Endometrial microvascular endothelial cells (primary cell): ENCODE measurements around the gene COX7A2L. TPM values are rescaled to one million over a fixed set of nuclear protein-coding genes. Genes with fewer than 3 reads are reported as not detected.
"Not testable (repeated sequence)": the region's sequence is repeated elsewhere in the genome, so short reads cannot be mapped to it uniquely, and the experiment has no call there.

Source experiments
- in situ Hi-C: cut with HindIII; loops from 2 replicates; pipeline ENCODE4 v1.10.0; 2017; ENCODE audit warnings: low sequenced_read_pairs, low pct_unique_long_range_greater_than_20kb; ENCODE audit errors: inconsistent ontology term
- total RNA-seq: library from RNA; depleted of rRNA; stranded (reverse); fragments of >200 nt; gene quantifications from one replicate; pipeline ENCODE4 v1.2.3, GENCODE V29; 2015; ENCODE audit errors: inconsistent ontology term

Gene COX7A2L
- total RNA-seq, 1 donor from 2014 or later = 194 TPM

- in situ Hi-C loops = no loop called here
Observed at GRCh38 chr2:42342061-42342794, 18.8 kb downstream of the COX7A2L start.

GRCh38 chr2:42340938-42341636, 19.9 kb downstream of the COX7A2L start:
- in situ Hi-C loops = no loop called here

GRCh38 chr2:42340045-42340937, 20.7 kb downstream of the COX7A2L start:
- in situ Hi-C loops = no loop called here

- in situ Hi-C loops = no loop called here
Observed at GRCh38 chr2:42339191-42339912, 21.7 kb downstream of the COX7A2L start.

DNA sequence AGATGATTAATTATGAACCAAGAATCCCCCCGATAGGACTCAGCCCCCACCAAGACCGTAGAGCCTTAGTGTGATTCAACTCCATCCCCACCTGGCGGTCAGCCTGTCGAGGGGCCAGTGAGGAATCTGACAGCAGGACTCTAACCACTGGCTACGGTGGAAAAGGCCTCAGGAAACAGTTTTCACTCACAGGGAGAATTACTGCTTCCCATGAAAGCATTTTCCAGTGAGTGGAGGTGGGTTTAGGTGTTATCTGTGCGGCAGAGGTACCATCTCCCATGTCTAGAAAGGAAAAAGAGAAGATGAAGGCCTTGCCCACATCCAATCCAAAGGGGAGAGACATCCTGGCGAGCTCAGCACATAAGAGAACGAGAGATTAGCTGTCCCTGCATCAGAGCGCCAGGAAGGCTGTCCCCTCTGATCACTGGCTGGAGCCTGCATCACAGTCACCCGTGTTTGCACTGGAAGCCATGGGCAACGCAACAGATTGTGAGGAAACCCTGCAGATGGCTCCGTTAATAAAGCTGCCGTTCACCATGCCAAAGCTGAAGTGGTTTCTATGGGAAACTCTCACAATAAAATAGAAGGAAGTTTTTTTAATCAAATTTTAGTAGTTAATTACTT, 22.3 kb downstream of the COX7A2L start:
- in situ Hi-C loops = no loop called here

- in situ Hi-C loops = no loop called here
Observed at GRCh38 chr2:42337846-42338566, 23.0 kb downstream of the COX7A2L start.

DNA sequence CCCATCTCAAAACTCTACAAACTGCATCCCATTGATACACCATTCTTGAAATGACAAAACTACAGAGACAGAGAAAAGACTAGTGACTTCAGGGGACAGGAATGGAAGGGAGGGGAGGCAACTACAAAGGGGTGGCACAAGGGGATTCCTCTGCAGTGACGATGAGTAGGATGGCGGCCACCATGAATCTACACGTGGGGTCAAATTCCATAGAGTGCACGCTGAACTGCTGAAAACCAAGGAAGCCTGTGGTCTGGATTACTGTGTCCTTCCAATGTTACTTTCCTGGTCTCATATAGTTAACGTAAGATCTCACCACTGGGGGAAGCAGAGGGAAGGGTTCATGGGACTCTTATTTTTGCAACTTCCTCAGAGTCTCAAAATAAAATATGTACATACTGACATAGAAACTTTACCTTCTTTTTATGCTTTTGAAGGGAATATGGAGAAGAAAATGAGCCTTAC, 23.6 kb downstream of the COX7A2L start:
- in situ Hi-C loops = no loop called here

- in situ Hi-C loops = no loop called here
Observed at GRCh38 chr2:42336361-42336965, 24.6 kb downstream of the COX7A2L start.

- in situ Hi-C loops = no loop called here
Observed at GRCh38 chr2:42335514-42336104, 25.4 kb downstream of the COX7A2L start.

GRCh38 chr2:42334865-42335264, 26.2 kb downstream of the COX7A2L start:
- in situ Hi-C loops = not testable (repeated sequence)

GRCh38 chr2:42334220-42334619, 26.8 kb downstream of the COX7A2L start:
- in situ Hi-C loops = no loop called here

DNA sequence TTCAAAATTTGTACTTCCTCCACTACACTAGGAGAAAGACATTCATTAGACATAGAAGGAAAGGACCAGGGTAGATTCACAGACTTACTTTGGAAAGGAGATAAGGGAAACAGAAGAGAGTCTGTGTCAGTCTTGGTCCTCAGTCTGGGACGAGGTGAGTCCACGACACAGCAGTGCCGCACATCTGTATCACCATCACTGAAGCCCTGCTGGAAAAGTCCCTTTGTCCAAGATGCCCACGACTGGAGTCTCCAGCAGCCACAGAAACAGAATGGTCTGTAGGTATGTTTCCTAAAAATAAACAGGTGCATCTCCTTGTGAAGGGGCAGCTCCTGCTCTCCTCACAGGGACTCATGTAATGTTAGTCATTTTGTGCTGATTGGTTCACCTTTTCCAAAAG, 27.4 kb downstream of the COX7A2L start:
- in situ Hi-C loops = no loop called here

DNA sequence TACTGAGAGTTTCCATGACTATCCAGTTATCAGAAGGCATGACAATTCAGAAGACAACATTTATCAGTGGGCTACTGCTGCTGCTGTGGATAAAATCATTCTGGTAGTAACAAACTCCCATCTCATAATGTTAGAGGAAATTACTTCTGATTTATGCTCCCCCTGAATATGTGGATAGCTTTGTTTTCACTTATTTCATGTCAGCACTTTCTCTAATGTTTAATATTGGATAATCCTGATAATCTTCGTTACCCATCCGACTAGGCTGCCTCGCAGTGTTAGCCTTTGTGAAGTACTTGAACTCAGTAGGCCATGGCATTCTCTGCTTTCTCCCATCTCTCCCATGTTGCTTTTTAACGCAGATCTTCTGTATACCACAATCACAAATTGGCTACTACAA, 28.4 kb downstream of the COX7A2L start:
- in situ Hi-C loops = no loop called here

- in situ Hi-C loops = no loop called here
Observed at GRCh38 chr2:42331569-42332284, 29.3 kb downstream of the COX7A2L start.

DNA sequence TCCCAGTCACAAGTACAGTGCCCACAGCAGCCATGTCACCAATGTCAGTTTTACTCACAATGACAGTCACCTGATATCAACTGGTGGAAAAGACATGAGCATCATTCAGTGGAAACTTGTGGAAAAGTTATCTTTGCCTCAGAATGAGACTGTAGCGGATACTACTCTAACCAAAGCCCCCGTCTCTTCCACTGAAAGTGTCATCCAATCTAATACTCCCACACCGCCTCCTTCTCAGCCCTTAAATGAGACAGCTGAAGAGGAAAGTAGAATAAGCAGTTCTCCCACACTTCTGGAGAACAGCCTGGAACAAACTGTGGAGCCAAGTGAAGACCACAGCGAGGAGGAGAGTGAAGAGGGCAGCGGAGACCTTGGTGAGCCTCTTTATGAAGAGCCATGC, 31.3 kb downstream of the COX7A2L start:
- in situ Hi-C loops = no loop called here

DNA sequence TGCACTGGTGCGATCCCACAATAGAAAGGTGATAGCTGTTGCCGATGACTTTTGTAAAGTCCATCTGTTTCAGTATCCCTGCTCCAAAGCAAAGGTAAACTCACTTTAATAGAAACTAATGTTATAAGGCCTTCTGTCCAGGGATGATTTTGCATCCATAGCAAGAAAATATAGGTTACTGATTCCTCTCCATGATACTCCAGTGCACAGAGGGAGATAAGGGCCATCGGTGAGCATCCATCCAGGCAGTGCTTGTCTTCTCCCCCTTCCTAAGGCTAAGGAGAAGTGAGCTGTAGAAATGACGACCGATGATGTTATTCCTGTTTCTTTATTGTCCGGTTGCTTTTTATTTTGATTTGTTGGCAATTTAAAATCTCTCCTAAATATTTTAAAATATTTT, 32.1 kb downstream of the COX7A2L start:
- in situ Hi-C loops = no loop called here
